HG03521 (cell line): ENCODE measurements around the gene SYCE3.

Experiments
- ATAC-seq: cut with Tn5 transposase; IDR thresholded peaks from one replicate; pipeline ENCODE4 v1.9.1; 2021; ENCODE audit warnings: mild to moderate bottlenecking, moderate library complexity; ENCODE audit not compliant: unreplicated experiment

Gene SYCE3

DNA sequence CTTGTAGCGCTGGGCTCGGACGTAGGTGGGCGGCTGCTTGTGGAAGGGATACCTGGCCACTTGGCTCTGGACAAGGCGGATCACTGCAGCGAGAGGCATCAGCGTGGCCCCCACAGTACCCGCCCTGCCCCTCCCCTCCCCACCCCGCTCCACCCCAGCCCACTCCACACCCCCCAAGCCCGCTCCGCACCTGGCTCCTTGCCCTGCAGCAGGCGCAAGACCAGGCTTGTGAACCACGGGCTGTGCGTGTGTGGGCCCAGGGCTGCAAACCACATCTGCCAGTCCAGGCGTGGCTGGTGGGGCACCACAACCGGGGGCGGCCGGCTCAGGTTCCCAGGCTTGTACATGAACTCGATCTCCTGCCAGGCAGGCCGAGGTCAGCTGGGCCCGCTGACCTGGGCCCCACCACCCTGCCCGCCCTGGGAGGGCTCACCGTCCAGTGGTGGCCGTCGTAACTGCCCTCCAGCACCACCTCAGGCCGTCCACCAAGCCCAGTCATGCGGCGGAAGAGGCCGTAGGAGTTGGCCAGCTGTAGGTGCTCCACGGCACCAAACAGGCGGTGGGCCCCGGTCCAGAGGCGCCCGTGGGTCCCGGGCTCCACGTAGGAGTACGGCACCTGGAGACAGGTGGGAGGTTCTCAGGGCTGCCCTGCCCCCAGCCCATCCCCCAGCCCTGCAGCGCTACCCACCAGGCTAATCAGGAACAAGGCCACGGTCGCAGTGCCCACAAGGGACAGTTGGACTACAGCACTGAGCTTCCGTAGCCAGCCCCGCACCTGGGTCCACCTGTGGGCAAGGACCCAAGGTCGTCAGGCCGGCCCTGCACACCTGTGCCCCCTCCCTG is 58.1 kb downstream of the SYCE3 start:
- ATAC-seq: no peak

GRCh38 chr22:50503475-50504145 is 59.1 kb downstream of the SYCE3 start:
- no peak for ATAC-seq

GRCh38 chr22:50502628-50503474 is 59.9 kb downstream of the SYCE3 start:
- no peak for ATAC-seq

DNA sequence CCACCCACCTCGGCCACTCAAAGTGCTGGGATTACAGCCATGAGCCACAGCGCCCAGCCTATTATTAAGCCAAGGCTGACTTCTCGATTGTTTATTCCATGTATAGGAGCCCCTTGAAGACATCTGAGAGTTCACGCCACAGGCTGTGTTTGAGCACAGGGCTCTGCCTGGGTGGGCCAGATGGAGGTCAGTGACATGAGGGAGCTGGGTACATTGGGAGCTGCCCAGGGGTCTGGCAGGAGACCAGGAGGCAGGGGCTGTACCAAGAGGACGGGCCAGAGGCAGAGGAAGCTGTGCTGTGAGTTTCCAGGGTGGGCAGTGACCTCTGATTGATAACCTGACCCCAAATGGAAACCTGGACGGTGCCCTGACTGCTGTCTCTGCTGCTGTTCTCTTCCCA is 60.6 kb downstream of the SYCE3 start:
- ATAC-seq: no peak
